Ishikawa (cell line): ENCODE measurements around the gene ZNF273.

Source experiments
- CEBPB ChIP-seq: IDR thresholded peaks from 2 replicates; pipeline ENCODE4 v1.6.1; 2012
- CREB1 ChIP-seq: IDR thresholded peaks from 2 replicates; pipeline ENCODE4 v1.6.1; 2012; ENCODE audit warnings: low read depth
- EGR1 ChIP-seq: IDR thresholded peaks from 2 replicates; pipeline ENCODE4 v1.6.1; 2012
- EP300 ChIP-seq: IDR thresholded peaks from 2 replicates; pipeline ENCODE4 v1.6.1; 2012; ENCODE audit warnings: borderline replicate concordance
- FOXM1 ChIP-seq: IDR thresholded peaks from 2 replicates; pipeline ENCODE4 v1.6.1; 2012; ENCODE audit warnings: low read depth, borderline replicate concordance
- MAX ChIP-seq: IDR thresholded peaks from 2 replicates; pipeline ENCODE4 v1.6.1; 2012
- NFIC ChIP-seq: IDR thresholded peaks from 2 replicates; pipeline ENCODE4 v1.6.1; 2012
- RAD21 ChIP-seq: IDR thresholded peaks from 2 replicates; pipeline ENCODE4 v1.6.1; 2012; ENCODE audit warnings: low read depth
- REST ChIP-seq: IDR thresholded peaks from 2 replicates; pipeline ENCODE4 v1.6.1; 2012; ENCODE audit warnings: low read depth, mild to moderate bottlenecking
- TAF1 ChIP-seq: IDR thresholded peaks from 2 replicates; pipeline ENCODE4 v1.6.1; 2012; ENCODE audit warnings: low read depth, mild to moderate bottlenecking
- TCF12 ChIP-seq: IDR thresholded peaks from 2 replicates; pipeline ENCODE4 v1.6.1; 2012; ENCODE audit warnings: low read depth
- TEAD4 ChIP-seq: IDR thresholded peaks from 2 replicates; pipeline ENCODE4 v1.6.1; 2012
- USF1 ChIP-seq: IDR thresholded peaks from 2 replicates; pipeline ENCODE4 v1.6.1; 2012
- YY1 ChIP-seq: IDR thresholded peaks from 2 replicates; pipeline ENCODE4 v1.6.1; 2012; ENCODE audit warnings: low read depth
- ZBTB7A ChIP-seq: IDR thresholded peaks from 2 replicates; pipeline ENCODE4 v1.6.1; 2012; ENCODE audit warnings: low read depth

ZNF273 gene

GRCh38 chr7:64892116-64892515 is 11.0 kb upstream of the ZNF273 start:
- no peak for TF ChIP-seq EP300
- TF ChIP-seq CEBPB: no peak
- TF ChIP-seq MAX: no peak
- no peak for TF ChIP-seq YY1
- TF ChIP-seq TEAD4: no peak
- no peak for TF ChIP-seq ZBTB7A
- no peak for TF ChIP-seq TCF12
- no peak for TF ChIP-seq EGR1
- no peak for TF ChIP-seq TAF1
- TF ChIP-seq RAD21: no peak
- no peak for TF ChIP-seq CREB1
- no peak for TF ChIP-seq REST
- no peak for TF ChIP-seq FOXM1

GRCh38 chr7:64892666-64893309 is 10.3 kb upstream of the ZNF273 start:
- no peak for TF ChIP-seq NFIC
- TF ChIP-seq CEBPB: no peak
- no peak for TF ChIP-seq EP300
- TF ChIP-seq ZBTB7A: no peak
- TF ChIP-seq CREB1: no peak
- no peak for TF ChIP-seq TAF1
- TF ChIP-seq FOXM1: no peak
- no peak for TF ChIP-seq USF1
- TF ChIP-seq REST: no peak
- TF ChIP-seq TCF12: no peak
- no peak for TF ChIP-seq YY1
- TF ChIP-seq RAD21: no peak
- no peak for TF ChIP-seq MAX
- TF ChIP-seq EGR1: no peak
- TF ChIP-seq TEAD4: no peak

DNA sequence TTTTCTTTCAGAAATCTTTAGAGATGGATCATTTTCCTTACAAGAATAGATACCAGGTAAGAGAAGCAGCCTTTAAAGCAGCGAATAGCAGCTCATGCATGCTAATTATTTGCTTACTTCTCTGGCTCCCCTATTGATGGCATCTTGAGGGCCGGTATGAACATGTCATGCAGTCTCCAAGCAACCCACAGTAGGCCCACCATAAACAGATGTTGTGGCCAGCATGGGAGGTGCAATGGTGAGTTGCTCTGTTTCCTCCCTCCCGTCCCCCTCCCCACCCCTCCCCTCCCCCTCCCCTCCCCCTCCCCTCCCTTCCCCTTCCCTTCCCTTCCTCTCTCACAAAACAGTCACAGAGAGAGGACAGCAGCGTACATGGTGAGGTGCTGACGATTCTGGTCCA is 9.7 kb upstream of the ZNF273 start:
- no peak for TF ChIP-seq NFIC
- TF ChIP-seq RAD21: no peak
- no peak for TF ChIP-seq TAF1
- TF ChIP-seq ZBTB7A: no peak
- no peak for TF ChIP-seq TEAD4
- TF ChIP-seq YY1: no peak
- TF ChIP-seq EGR1: no peak
- TF ChIP-seq TCF12: no peak
- TF ChIP-seq EP300: no peak
- no peak for TF ChIP-seq MAX
- TF ChIP-seq REST: no peak
- TF ChIP-seq FOXM1: no peak
- no peak for TF ChIP-seq USF1
- TF ChIP-seq CEBPB: no peak
- TF ChIP-seq CREB1: no peak

DNA sequence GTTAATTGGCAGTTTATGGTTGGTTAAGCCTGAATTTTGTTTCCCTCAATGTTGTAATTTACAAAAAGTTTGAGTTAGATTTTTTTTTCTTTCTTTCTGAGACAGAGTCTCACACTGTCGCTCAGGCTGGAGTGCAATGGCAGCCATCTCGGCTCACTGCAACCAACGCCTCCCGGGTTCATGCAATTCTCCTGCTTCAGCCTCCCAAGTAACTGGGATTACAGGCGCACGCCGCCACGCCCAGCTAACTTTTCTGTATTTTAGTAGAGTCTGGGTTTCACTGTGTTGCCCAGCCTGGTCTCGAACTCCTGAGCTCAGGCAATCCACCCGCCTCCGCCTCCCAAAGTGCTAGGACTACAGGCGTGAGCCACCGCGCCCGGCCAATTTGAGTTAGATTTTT is 935 bp downstream of the ZNF273 start:
- TF ChIP-seq CEBPB: no peak
- TF ChIP-seq ZBTB7A: no peak
- TF ChIP-seq CREB1: no peak
- TF ChIP-seq TAF1: no peak
- no peak for TF ChIP-seq REST
- no peak for TF ChIP-seq YY1
- no peak for TF ChIP-seq RAD21
- no peak for TF ChIP-seq EGR1
- TF ChIP-seq MAX: no peak
